Spleen (tissue), 7 donors: Measurements from ENCODE around the gene ACKR2.

Experiments
- POLR2A ChIP-seq, 3 donors: fragments of 450-650 bp; IDR thresholded peaks; one replicate each; pipeline ENCODE4 v1.5.1; 2017; ENCODE audit warnings: antibody characterized with exemption in 3 of 3, mild to moderate bottlenecking in 1 of 3
- POLR2AphosphoS5 ChIP-seq, 3 donors: sonication (generic); formaldehyde crosslinking; IDR thresholded peaks; one replicate each; pipeline ENCODE4 v1.5.1; 2017; ENCODE audit warnings: antibody characterized with exemption in 3 of 3
- TF ChIP-seq, protein P1 (sequence below), 11 experiments: fragments of 200-600 bp in 7 of 11; fragments of 450-650 bp in 4 of 11; sonication (generic) in 4 of 11; IDR thresholded peaks in 8 of 11; conservative IDR thresholded peaks in 3 of 11; 1 replicate in 7 of 11; 2 replicates in 4 of 11; pipeline versions ENCODE4 v1.4.0 to v1.8.0; 2016 to 2021; ENCODE audit warnings: antibody characterized with exemption in 11 of 11, inconsistent platforms in 4 of 11, mild to moderate bottlenecking in 1 of 11
- donor health status: DM: no; HTN: no; CAD: no; lungs with moderate emphysema.
- donor health status: DM: no; HTN: no; CAD: no.
- donor health status: DM: no; HTN: no; CAD: no.

- TF ChIP-seq, protein P1, sequence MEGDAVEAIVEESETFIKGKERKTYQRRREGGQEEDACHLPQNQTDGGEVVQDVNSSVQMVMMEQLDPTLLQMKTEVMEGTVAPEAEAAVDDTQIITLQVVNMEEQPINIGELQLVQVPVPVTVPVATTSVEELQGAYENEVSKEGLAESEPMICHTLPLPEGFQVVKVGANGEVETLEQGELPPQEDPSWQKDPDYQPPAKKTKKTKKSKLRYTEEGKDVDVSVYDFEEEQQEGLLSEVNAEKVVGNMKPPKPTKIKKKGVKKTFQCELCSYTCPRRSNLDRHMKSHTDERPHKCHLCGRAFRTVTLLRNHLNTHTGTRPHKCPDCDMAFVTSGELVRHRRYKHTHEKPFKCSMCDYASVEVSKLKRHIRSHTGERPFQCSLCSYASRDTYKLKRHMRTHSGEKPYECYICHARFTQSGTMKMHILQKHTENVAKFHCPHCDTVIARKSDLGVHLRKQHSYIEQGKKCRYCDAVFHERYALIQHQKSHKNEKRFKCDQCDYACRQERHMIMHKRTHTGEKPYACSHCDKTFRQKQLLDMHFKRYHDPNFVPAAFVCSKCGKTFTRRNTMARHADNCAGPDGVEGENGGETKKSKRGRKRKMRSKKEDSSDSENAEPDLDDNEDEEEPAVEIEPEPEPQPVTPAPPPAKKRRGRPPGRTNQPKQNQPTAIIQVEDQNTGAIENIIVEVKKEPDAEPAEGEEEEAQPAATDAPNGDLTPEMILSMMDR (IDR thresholded peaks at IDR 0.05 in 8 of 11, conservative IDR thresholded peaks at IDR 0.05 in 3 of 11): no peak
- TF ChIP-seq POLR2A (IDR thresholded peaks at IDR 0.05) (no peak), POLR2AphosphoS5 (IDR thresholded peaks at IDR 0.05) (no peak)
These were observed 91.2 kb downstream of the ACKR2 start for GRCh38 chr3:42900226-42901072.
